Neural cell (in vitro differentiated cells): ENCODE data around the gene OR10C1.

Source experiments
- EP300 ChIP-seq: fragments of 450-650 bp; conservative IDR thresholded peaks from 2 replicates; pipeline ENCODE4 v1.6.1; 2014; ENCODE audit warnings: antibody characterized with exemption, mild to moderate bottlenecking, moderate library complexity; ENCODE audit not compliant: poor library complexity, severe bottlenecking
- EZH2 ChIP-seq: fragments of 200-600, 300-800 bp; shearing (Covaris generic), sonication (generic); IDR thresholded peaks from 2 replicates; pipeline ENCODE4 v1.6.1; 2014; ENCODE audit warnings: antibody characterized with exemption, low read length, borderline replicate concordance, mild to moderate bottlenecking; ENCODE audit not compliant: insufficient read depth, poor library complexity, severe bottlenecking
- MXI1 ChIP-seq: fragments of 450-650 bp; conservative IDR thresholded peaks from 2 replicates; pipeline ENCODE4 v1.6.1; 2014; ENCODE audit warnings: antibody characterized with exemption, mild to moderate bottlenecking; ENCODE audit not compliant: poor library complexity, severe bottlenecking
- POLR2AphosphoS5 ChIP-seq: IDR thresholded peaks from 2 replicates; pipeline ENCODE4 v1.6.1; 2012
- TAF1 ChIP-seq: IDR thresholded peaks from 2 replicates; pipeline ENCODE4 v1.6.1; 2012; ENCODE audit warnings: low read depth
- TF ChIP-seq, protein P1 (sequence below): fragments of 450-650 bp; IDR thresholded peaks from 2 replicates; pipeline ENCODE4 v1.5.1; 2014; ENCODE audit warnings: antibody characterized with exemption, mild to moderate bottlenecking, moderate library complexity; ENCODE audit not compliant: poor library complexity, severe bottlenecking

GRCh38 chr6:29483186-29483585 lies 44.1 kb downstream of the OR10C1 start:
- TF ChIP-seq EZH2 = no peak
- TF ChIP-seq, protein P1, sequence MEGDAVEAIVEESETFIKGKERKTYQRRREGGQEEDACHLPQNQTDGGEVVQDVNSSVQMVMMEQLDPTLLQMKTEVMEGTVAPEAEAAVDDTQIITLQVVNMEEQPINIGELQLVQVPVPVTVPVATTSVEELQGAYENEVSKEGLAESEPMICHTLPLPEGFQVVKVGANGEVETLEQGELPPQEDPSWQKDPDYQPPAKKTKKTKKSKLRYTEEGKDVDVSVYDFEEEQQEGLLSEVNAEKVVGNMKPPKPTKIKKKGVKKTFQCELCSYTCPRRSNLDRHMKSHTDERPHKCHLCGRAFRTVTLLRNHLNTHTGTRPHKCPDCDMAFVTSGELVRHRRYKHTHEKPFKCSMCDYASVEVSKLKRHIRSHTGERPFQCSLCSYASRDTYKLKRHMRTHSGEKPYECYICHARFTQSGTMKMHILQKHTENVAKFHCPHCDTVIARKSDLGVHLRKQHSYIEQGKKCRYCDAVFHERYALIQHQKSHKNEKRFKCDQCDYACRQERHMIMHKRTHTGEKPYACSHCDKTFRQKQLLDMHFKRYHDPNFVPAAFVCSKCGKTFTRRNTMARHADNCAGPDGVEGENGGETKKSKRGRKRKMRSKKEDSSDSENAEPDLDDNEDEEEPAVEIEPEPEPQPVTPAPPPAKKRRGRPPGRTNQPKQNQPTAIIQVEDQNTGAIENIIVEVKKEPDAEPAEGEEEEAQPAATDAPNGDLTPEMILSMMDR = no peak
- TF ChIP-seq EP300 = no peak
- TF ChIP-seq POLR2AphosphoS5 = no peak
- no peak for TF ChIP-seq MXI1
- TF ChIP-seq TAF1 = no peak
